ENCODE results near the gene LRP1B.

DNA sequence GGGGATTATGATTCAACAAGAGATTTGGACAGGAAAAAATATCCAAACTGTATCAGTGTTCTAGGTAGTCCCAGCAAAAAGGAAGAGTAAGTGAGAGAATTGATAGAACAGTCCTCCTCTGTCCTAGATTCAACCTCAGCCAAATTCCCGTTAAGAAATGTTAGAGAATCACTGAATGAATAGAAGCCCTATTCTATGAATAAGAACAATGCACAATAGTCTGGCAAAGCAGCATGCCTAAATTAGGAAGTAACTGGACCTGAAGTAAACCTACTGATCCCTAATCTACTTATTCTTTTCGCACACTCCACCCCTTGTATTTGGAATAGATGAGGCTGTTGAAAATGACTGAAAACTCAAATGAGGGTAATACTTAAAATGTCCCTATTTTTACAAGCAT lies 1665.5 kb downstream of the LRP1B start:
- no peak for TF ChIP-seq CTCF (IDR thresholded peaks at IDR 0.05; ENCODE audit: low read length)
- TF ChIP-seq EZH2 (optimal IDR thresholded peaks at IDR 0.05; ENCODE audit: low read depth, low read length): no peak
- TF ChIP-seq EZH2phosphoT487 (IDR thresholded peaks at IDR 0.05; ENCODE audit: low read length): no peak
